K562 (cell line): ENCODE results near the gene AUNIP. TPM values are rescaled to one million over a fixed set of nuclear protein-coding genes. Genes with fewer than 3 reads are reported as not detected.
A peak's percentile ranks its signal among the peaks of the same experiment; 100 is the strongest.

Source experiments
- CSDE1 ChIP-seq, 2 experiments: fragments of 450-650 bp; IDR thresholded peaks; 2 replicates each; pipeline ENCODE4 v1.6.1; 2016; ENCODE audit warnings: mild to moderate bottlenecking in 1 of 2
- EHMT2 ChIP-seq: fragments of 450-650 bp; IDR thresholded peaks from 2 replicates; pipeline ENCODE4 v1.6.1; 2018; ENCODE audit warnings: antibody characterized with exemption
- ELF2 ChIP-seq: fragments of 250-450 bp; sonication (Bioruptor Pico); IDR thresholded peaks from 2 replicates; pipeline ENCODE4 v1.5.0; 2021; ENCODE audit warnings: mild to moderate bottlenecking
- MEF2D ChIP-seq: conservative IDR thresholded peaks from 2 replicates; pipeline ENCODE4 v1.6.1; 2016; ENCODE audit warnings: low read depth, missing genetic modification characterization, missing compliant biosample characterization
- PHB ChIP-seq: fragments of 250-450 bp; sonication (Bioruptor Pico); IDR thresholded peaks from 2 replicates; pipeline ENCODE4 v1.5.0; 2021
- RBBP5 ChIP-seq: fragments of 200-600 bp; sonication (generic); IDR thresholded peaks from 2 replicates; pipeline ENCODE4 v1.6.1; 2012; ENCODE audit warnings: borderline replicate concordance, mild to moderate bottlenecking, low read length, control low read depth, inconsistent platforms; ENCODE audit not compliant: insufficient read depth, poor library complexity, severe bottlenecking
- RBM25 ChIP-seq: fragments of 200-400 bp; formaldehyde crosslinking; IDR thresholded peaks from 2 replicates; pipeline ENCODE4 v1.6.1; 2018; ENCODE audit warnings: low read length, low read depth, moderate library complexity; ENCODE audit not compliant: severe bottlenecking
- SAP30 ChIP-seq: fragments of 200-600 bp; sonication (generic); IDR thresholded peaks from 2 replicates; pipeline ENCODE4 v1.6.1; 2012; ENCODE audit warnings: borderline replicate concordance, low read depth, mild to moderate bottlenecking, moderate library complexity, low read length, control low read depth, inconsistent platforms; ENCODE audit not compliant: insufficient read depth, poor library complexity, severe bottlenecking
- ZNF121 ChIP-seq: sonication (generic); formaldehyde crosslinking; conservative IDR thresholded peaks from 2 replicates; pipeline ENCODE4 v1.8.0; 2022; ENCODE audit warnings: missing genetic modification reagents
- ZNF146 ChIP-seq: IDR thresholded peaks from one replicate; pipeline ENCODE4 v1.6.1; 2018; ENCODE audit warnings: missing compliant biosample characterization; ENCODE audit not compliant: unreplicated experiment
- ZNF41 ChIP-seq: fragments of 250-450 bp; sonication (Bioruptor Pico); conservative IDR thresholded peaks from 2 replicates; pipeline ENCODE4 v1.4.0; 2020; ENCODE audit warnings: mild to moderate bottlenecking
- ZNF507 ChIP-seq: conservative IDR thresholded peaks from 2 replicates; pipeline ENCODE4 v1.6.1; 2017; ENCODE audit warnings: missing genetic modification characterization, missing compliant biosample characterization
- polyA plus RNA-seq, 8 experiments: library from polyadenylated mRNA; depleted of rRNA in 4 of 8; stranded (reverse) in 5 of 8; unstranded in 3 of 8; fragments of >200 nt; fragmentation: Nextera tagmentation in 2 of 8; fragmentation: Illumina TruSeq in 1 of 8; extraction: Ambion mirVana in 2 of 8; extraction: Trizol in 1 of 8; gene quantifications; 2 replicates each; pipeline versions ENCODE4 v1.2.1 to v1.2.3, GENCODE V29; 2011 to 2014; ENCODE audit warnings: inconsistent platforms in 1 of 8, missing spikeins in 1 of 8
- total RNA-seq, 7 experiments: library from RNA; depleted of rRNA in 6 of 7; stranded (reverse); fragments of >200 nt in 6 of 7; fragmentation: Illumina TruSeq in 2 of 7; extraction: Trizol in 2 of 7; gene quantifications; 2 replicates each; pipeline versions ENCODE4 v1.2.1 to v1.2.3, GENCODE V29; 2011 to 2021; ENCODE audit warnings: low replicate concordance in 1 of 7
- TF ChIP-seq, protein P1 (sequence below): fragments of 450-650 bp; IDR thresholded peaks from 2 replicates; pipeline ENCODE4 v1.6.1; 2018; ENCODE audit warnings: mild to moderate bottlenecking, low read depth; ENCODE audit not compliant: partially characterized antibody
- TF ChIP-seq, protein P2 (sequence below), 2 experiments: fragments of 450-650 bp; conservative IDR thresholded peaks; 2 replicates each; pipeline ENCODE4 v1.6.1; 2017; ENCODE audit warnings: mild to moderate bottlenecking in 2 of 2, moderate library complexity in 2 of 2
- TF ChIP-seq, protein P3 (sequence below): fragments of 250-450 bp; sonication (Bioruptor Pico); IDR thresholded peaks from 2 replicates; pipeline ENCODE4 v1.8.0; 2022; ENCODE audit warnings: moderate library complexity, mild to moderate bottlenecking, inconsistent platforms
- TF ChIP-seq, protein P4 (sequence below): sonication (generic); formaldehyde crosslinking; IDR thresholded peaks from 2 replicates; pipeline ENCODE4 v1.9.0; 2022; ENCODE audit warnings: mild to moderate bottlenecking, missing genetic modification reagents
- TF ChIP-seq, protein P5 (sequence below): fragments of 250-450 bp; sonication (Bioruptor Pico); IDR thresholded peaks from 2 replicates; pipeline ENCODE4 v1.4.0; 2020; ENCODE audit warnings: mild to moderate bottlenecking

The AUNIP gene
- total and polyA plus RNA-seq, 9 of the 15 experiments (the other 6 are each of a cell fraction or from before 2014, with no cell fraction given): 12.1 to 53.8 (median 47.1) TPM

DNA sequence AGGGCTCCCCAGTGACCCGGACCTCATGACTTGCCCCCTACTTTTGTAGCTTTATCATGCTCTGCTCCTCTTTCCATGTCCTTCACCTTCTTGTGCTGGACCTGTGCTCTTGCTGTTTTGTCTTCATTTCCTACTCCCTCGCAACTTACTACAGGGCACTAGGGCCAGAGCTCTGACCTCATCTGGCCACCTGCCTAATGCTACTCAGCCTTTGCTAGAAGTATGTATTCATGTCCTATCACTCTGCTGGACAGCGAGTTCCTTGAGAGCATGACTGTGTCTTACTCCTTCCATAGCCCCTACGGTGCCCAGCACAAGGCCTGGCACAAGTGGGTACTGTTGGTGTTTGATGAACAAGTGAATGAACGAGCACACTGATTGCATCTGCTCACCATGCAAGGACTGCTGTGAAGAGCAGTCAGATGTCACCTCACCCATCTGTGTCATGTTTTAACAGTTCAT lies 37.6 kb downstream of the AUNIP start (continued):
- TF ChIP-seq, protein P1, sequence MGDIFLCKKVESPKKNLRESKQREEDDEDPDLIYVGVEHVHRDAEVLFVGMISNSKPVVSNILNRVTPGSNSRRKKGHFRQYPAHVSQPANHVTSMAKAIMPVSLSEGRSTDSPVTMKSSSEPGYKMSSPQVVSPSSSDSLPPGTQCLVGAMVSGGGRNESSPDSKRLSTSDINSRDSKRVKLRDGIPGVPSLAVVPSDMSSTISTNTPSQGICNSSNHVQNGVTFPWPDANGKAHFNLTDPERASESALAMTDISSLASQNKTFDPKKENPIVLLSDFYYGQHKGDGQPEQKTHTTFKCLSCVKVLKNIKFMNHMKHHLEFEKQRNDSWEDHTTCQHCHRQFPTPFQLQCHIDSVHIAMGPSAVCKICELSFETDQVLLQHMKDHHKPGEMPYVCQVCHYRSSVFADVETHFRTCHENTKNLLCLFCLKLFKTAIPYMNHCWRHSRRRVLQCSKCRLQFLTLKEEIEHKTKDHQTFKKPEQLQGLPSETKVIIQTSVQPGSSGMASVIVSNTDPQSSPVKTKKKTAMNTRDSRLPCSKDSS: no peak
- TF ChIP-seq, protein P2, sequence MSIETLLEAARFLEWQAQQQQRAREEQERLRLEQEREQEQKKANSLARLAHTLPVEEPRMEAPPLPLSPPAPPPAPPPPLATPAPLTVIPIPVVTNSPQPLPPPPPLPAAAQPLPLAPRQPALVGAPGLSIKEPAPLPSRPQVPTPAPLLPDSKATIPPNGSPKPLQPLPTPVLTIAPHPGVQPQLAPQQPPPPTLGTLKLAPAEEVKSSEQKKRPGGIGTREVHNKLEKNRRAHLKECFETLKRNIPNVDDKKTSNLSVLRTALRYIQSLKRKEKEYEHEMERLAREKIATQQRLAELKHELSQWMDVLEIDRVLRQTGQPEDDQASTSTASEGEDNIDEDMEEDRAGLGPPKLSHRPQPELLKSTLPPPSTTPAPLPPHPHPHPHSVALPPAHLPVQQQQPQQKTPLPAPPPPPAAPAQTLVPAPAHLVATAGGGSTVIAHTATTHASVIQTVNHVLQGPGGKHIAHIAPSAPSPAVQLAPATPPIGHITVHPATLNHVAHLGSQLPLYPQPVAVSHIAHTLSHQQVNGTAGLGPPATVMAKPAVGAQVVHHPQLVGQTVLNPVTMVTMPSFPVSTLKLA (conservative IDR thresholded peaks at IDR 0.05): no peak
- no peak for TF ChIP-seq SAP30
- TF ChIP-seq, protein P3, sequence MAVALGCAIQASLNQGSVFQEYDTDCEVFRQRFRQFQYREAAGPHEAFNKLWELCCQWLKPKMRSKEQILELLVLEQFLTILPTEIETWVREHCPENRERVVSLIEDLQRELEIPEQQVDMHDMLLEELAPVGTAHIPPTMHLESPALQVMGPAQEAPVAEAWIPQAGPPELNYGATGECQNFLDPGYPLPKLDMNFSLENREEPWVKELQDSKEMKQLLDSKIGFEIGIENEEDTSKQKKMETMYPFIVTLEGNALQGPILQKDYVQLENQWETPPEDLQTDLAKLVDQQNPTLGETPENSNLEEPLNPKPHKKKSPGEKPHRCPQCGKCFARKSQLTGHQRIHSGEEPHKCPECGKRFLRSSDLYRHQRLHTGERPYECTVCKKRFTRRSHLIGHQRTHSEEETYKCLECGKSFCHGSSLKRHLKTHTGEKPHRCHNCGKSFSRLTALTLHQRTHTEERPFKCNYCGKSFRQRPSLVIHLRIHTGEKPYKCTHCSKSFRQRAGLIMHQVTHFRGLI: no peak
- no peak for TF ChIP-seq PHB (CRISPR knock-in tag)
- TF ChIP-seq MEF2D (tag): no peak
- TF ChIP-seq CSDE1 (IDR thresholded peaks at IDR 0.05): no peak
- TF ChIP-seq, protein P4, sequence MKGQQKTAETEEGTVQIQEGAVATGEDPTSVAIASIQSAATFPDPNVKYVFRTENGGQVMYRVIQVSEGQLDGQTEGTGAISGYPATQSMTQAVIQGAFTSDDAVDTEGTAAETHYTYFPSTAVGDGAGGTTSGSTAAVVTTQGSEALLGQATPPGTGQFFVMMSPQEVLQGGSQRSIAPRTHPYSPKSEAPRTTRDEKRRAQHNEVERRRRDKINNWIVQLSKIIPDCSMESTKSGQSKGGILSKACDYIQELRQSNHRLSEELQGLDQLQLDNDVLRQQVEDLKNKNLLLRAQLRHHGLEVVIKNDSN (CRISPR knock-in tag): no peak; the same call in 1 of the 2 replicates
- no peak for TF ChIP-seq ZNF146
- no peak for TF ChIP-seq ZNF121 (CRISPR knock-in tag)
- no peak for TF ChIP-seq RBBP5
- TF ChIP-seq RBM25: no peak
- TF ChIP-seq ZNF41 (CRISPR knock-in tag): no peak
- TF ChIP-seq, protein P5, sequence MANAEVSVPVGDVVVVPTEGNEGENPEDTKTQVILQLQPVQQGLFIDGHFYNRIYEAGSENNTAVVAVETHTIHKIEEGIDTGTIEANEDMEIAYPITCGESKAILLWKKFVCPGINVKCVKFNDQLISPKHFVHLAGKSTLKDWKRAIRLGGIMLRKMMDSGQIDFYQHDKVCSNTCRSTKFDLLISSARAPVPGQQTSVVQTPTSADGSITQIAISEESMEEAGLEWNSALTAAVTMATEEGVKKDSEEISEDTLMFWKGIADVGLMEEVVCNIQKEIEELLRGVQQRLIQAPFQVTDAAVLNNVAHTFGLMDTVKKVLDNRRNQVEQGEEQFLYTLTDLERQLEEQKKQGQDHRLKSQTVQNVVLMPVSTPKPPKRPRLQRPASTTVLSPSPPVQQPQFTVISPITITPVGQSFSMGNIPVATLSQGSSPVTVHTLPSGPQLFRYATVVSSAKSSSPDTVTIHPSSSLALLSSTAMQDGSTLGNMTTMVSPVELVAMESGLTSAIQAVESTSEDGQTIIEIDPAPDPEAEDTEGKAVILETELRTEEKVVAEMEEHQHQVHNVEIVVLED: no peak
- no peak for TF ChIP-seq ZNF507
- no peak for TF ChIP-seq ELF2
- TF ChIP-seq EHMT2: peak; percentile 30; the same call in 1 of the 2 replicates
